Nephron (organoid): ENCODE data around the gene NARF.
"Not testable (repeated sequence)": the region's sequence is repeated elsewhere in the genome, so short reads cannot be mapped to it uniquely, and the experiment has no call there.

Source experiments
- H3K27ac Mint-ChIP-seq, 3 experiments: 2 replicates each; pipeline ENCODE4 v1.8.0; 2020; ENCODE audit warnings: mixed read lengths in 3 of 3, mild to moderate bottlenecking in 2 of 3, moderate library complexity in 1 of 3
- H3K27me3 Mint-ChIP-seq: 2 replicates; pipeline ENCODE4 v1.8.0; 2021; ENCODE audit warnings: low read depth, mild to moderate bottlenecking, moderate library complexity, mixed read lengths
- H3K36me3 Mint-ChIP-seq: 2 replicates; pipeline ENCODE4 v1.8.0; 2020; ENCODE audit warnings: low read depth, mixed read lengths
- H3K4me1 Mint-ChIP-seq: 2 replicates; pipeline ENCODE4 v1.8.0; 2020; ENCODE audit warnings: mixed read lengths
- H3K4me3 Mint-ChIP-seq, 3 experiments: 2 replicates each; pipeline ENCODE4 v1.8.0; 2020; ENCODE audit warnings: mild to moderate bottlenecking in 3 of 3, mixed read lengths in 3 of 3, moderate library complexity in 2 of 3
- H3K9me3 Mint-ChIP-seq: 2 replicates; pipeline ENCODE4 v1.8.0; 2020; ENCODE audit warnings: mixed read lengths
- TF ChIP-seq, protein P1 (sequence below), 3 experiments: fragments of 200-600 bp; sonication (generic); IDR thresholded peaks; one replicate each; pipeline ENCODE4 v1.5.0; 2021; ENCODE audit warnings: antibody characterized with exemption in 3 of 3; ENCODE audit not compliant: unreplicated experiment in 3 of 3

The NARF gene

GRCh38 chr17:82507631-82508175, 49.2 kb downstream of the NARF start:
- no peaks in the 10 kb centered on the region for H3K36me3 Mint-ChIP-seq
- H3K27ac Mint-ChIP-seq = no peak overlapping the region
- TF ChIP-seq, protein P1, sequence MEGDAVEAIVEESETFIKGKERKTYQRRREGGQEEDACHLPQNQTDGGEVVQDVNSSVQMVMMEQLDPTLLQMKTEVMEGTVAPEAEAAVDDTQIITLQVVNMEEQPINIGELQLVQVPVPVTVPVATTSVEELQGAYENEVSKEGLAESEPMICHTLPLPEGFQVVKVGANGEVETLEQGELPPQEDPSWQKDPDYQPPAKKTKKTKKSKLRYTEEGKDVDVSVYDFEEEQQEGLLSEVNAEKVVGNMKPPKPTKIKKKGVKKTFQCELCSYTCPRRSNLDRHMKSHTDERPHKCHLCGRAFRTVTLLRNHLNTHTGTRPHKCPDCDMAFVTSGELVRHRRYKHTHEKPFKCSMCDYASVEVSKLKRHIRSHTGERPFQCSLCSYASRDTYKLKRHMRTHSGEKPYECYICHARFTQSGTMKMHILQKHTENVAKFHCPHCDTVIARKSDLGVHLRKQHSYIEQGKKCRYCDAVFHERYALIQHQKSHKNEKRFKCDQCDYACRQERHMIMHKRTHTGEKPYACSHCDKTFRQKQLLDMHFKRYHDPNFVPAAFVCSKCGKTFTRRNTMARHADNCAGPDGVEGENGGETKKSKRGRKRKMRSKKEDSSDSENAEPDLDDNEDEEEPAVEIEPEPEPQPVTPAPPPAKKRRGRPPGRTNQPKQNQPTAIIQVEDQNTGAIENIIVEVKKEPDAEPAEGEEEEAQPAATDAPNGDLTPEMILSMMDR (IDR thresholded peaks at IDR 0.05; ENCODE audit: unreplicated experiment in 3 of 3) = no peak
- no peaks in the 10 kb centered on the region for H3K4me1 Mint-ChIP-seq
- no peaks in the 10 kb centered on the region for H3K9me3 Mint-ChIP-seq
- H3K27me3 Mint-ChIP-seq = no peaks in the 10 kb centered on the region
- H3K4me3 Mint-ChIP-seq = no peak overlapping the region

DNA sequence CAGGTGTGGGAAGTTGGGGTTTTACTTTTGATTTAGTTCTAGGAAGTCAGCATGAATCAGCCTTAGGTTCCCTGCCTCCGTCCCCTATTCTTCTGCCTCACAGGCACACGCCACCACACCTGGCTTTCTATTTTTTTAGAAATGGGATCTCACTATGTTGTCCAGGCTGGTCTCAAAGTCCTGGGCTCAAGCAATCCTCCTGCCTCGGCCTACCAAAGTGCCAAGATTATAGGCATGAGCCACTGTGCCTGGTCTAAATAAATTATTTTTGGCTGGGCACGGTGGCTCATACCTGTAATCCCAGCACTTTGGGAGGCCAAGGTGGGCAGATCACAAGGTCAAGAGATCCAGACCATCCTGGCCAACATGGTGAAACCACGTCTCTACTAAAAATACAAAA, 53.1 kb downstream of the NARF start:
- not testable (repeated sequence) for H3K27ac Mint-ChIP-seq, H3K27me3 Mint-ChIP-seq, H3K4me3 Mint-ChIP-seq, H3K36me3 Mint-ChIP-seq, H3K9me3 Mint-ChIP-seq, H3K4me1 Mint-ChIP-seq

DNA sequence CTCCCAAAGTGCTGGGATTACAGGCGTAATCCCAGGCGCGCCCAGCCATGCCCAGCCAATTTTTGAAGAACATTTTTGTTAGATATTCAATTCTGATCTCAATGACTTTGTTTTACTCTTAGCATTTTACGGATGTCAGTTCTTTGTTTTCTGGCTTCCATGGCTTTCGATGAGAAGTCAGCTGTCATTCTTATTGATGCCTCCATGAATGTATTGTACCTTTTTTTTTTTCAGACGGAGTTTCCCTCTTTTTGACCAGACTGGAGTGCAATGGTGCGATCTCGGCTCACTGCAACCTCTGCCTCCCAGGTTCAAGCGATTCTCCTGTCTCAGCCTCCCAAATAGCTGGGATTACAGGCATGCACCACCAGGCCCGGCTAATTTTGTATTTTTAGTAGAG, 55.3 kb downstream of the NARF start:
- not testable (repeated sequence) for H3K4me3 Mint-ChIP-seq, H3K27me3 Mint-ChIP-seq, H3K27ac Mint-ChIP-seq, H3K36me3 Mint-ChIP-seq, H3K4me1 Mint-ChIP-seq, H3K9me3 Mint-ChIP-seq

DNA sequence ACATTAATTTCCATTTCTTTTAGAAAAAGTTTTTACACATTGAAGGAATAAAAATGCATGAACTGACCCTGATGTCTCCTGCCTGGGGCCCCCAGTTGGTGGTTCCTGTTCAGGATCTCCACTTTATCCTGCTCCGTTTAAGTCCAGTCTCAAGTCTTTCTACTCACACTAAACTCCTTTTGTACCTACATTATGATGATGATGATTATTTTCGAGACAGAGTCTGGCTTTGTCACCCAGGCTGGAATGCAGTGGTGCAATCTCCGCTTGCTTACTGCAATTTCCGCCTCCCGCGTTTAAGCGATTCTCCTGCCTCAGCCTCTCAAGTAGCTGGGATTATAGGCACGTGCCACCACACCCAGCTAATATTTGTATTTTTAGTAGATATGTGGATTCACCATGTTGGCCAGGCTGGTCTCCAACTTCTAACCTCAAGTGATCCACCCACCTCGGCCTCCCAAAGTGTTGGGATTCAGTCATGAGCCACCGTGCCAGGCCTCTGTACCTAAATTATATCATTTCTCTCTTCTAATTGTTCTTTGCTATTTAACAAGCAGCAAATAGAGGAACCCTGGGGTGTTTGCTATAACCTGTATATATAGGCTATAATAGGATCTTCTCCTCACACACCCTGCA, 58.8 kb downstream of the NARF start:
- H3K36me3 Mint-ChIP-seq = no peaks in the 10 kb centered on the region
- TF ChIP-seq, protein P1 (IDR thresholded peaks at IDR 0.05; ENCODE audit: unreplicated experiment in 3 of 3) = no peak
- peaks cover 8% of the 10 kb centered on the region for H3K9me3 Mint-ChIP-seq
- H3K4me3 Mint-ChIP-seq = peak overlapping the region in 2 of 3 experiments; percentile 34 to 40
- H3K27me3 Mint-ChIP-seq = no peaks in the 10 kb centered on the region
- peak overlapping the region in 1 of 3 experiments; percentile 52 for H3K27ac Mint-ChIP-seq
- H3K4me1 Mint-ChIP-seq = peaks cover 9% of the 10 kb centered on the region

GRCh38 chr17:82518826-82519810, 60.6 kb downstream of the NARF start, which contains the start of gene FOXK2:
Gene FOXK2, plus strand, starts transcription at chr17:82519732. Its CDS starts 157 bp downstream, at chr17:82519889.
- Mint-ChIP-seq H3K36me3 (peaks cover 3% of the 10 kb centered on the region), H3K9me3 (peaks cover 8% of the 10 kb centered on the region), H3K27me3 (no peaks in the 10 kb centered on the region), H3K4me1 (peaks cover 16% of the 10 kb centered on the region), H3K27ac (peak within 1 kb of the TSS; percentile 89 to 95 (median 92)), H3K4me3 (peak within 1 kb of the TSS; percentile 87 to 95 (median 94))
- TF ChIP-seq, protein P1 (IDR thresholded peaks at IDR 0.05; ENCODE audit: unreplicated experiment in 3 of 3) = no peak

DNA sequence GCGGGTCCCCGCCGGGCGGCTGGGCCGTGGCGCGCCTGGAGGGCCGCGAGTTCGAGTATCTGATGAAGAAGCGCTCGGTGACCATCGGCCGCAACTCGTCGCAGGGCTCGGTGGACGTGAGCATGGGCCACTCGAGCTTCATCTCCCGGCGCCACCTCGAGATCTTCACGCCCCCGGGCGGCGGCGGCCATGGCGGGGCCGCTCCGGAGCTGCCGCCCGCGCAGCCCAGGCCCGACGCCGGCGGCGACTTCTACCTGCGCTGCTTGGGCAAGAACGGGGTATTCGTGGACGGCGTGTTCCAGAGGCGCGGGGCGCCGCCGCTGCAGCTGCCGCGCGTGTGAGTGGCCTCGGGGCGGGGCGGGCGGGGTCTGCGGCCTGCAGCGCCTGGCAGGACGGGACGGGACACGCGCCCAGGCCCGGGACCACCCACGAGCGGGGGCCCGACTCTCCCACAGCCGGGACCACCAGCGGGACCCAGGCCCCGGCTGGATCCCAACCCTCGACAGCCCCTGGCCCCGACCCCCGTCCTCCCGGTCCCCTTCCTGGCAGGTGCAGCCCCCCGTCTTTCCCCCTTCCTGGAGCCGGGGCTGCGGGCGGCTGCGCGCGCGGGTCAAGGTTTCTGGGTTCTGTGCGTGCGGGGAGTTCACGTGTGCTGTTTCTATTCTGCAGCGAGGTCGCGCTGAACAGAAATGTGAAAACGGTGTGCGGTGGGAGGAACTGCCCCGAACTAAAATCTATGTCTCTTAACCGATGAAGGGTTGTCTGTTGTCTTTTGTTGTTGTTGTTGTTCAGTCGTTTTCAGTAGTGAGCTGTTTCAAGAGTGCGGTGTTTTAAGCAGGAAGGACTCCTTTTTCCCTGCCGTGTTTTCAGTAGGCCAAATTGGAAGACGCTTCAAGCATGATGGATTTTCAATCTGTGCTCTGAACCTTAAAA, 61.7 kb downstream of the NARF start:
- peak overlapping the region; percentile 89 to 95 (median 92) for H3K27ac Mint-ChIP-seq
- no peaks in the 10 kb centered on the region for H3K9me3 Mint-ChIP-seq
- peaks cover 6% of the 10 kb centered on the region for H3K36me3 Mint-ChIP-seq
- H3K4me3 Mint-ChIP-seq = peak overlapping the region; percentile 87 to 95 (median 94)
- TF ChIP-seq, protein P1 (IDR thresholded peaks at IDR 0.05; ENCODE audit: unreplicated experiment in 3 of 3) = no peak
- H3K4me1 Mint-ChIP-seq = peaks cover 23% of the 10 kb centered on the region
- no peaks in the 10 kb centered on the region for H3K27me3 Mint-ChIP-seq
